ENCODE results near the gene GPI.
A peak's percentile ranks its signal among the peaks of the same experiment; 100 is the strongest.
"Not testable (repeated sequence)": the region's sequence is repeated elsewhere in the genome, so short reads cannot be mapped to it uniquely, and the experiment has no call there.

Gene GPI

GRCh38 chr19:34364830-34365462, at the start of gene GPI:
TSS of gene GPI (plus strand) at chr19:34365196. CDS start at chr19:34365267, 71 bp downstream.
- peak; percentile 75 for DNase-seq

- no peak for DNase-seq
Observed at GRCh38 chr19:34316247-34316646, 48.7 kb upstream of the GPI start.

- DNase-seq, result no peak
Observed at GRCh38 chr19:34316741-34317301, 48.2 kb upstream of the GPI start.

GRCh38 chr19:34317311-34317927, 47.6 kb upstream of the GPI start:
- DNase-seq, result no peak

- DNase-seq, result no peak
Observed at GRCh38 chr19:34319230-34319585, 45.8 kb upstream of the GPI start.

GRCh38 chr19:34319785-34320184, 45.2 kb upstream of the GPI start:
- DNase-seq, result no peak

GRCh38 chr19:34320277-34320676, 44.7 kb upstream of the GPI start:
- DNase-seq, result no peak

GRCh38 chr19:34321735-34322134, 43.3 kb upstream of the GPI start:
- no peak for DNase-seq

- DNase-seq, result no peak
Observed at GRCh38 chr19:34323433-34324204, 41.4 kb upstream of the GPI start.

GRCh38 chr19:34324320-34324719, 40.7 kb upstream of the GPI start:
- DNase-seq, result no peak

- DNase-seq, result no peak
Observed at GRCh38 chr19:34325181-34325580, 39.8 kb upstream of the GPI start.

- no peak for DNase-seq
Observed at GRCh38 chr19:34325981-34326787, 38.8 kb upstream of the GPI start.

- no peak for DNase-seq
Observed at GRCh38 chr19:34327851-34328250, 37.1 kb upstream of the GPI start.

- DNase-seq, result no peak
Observed at GRCh38 chr19:34328982-34329381, 36.0 kb upstream of the GPI start.

- DNase-seq, result no peak
Observed at GRCh38 chr19:34330116-34330515, 34.9 kb upstream of the GPI start.

GRCh38 chr19:34330596-34330995, 34.4 kb upstream of the GPI start:
- DNase-seq, result not testable (repeated sequence)

GRCh38 chr19:34331596-34331995, 33.4 kb upstream of the GPI start:
- not testable (repeated sequence) for DNase-seq

GRCh38 chr19:34332027-34332760, 32.8 kb upstream of the GPI start:
- no peak for DNase-seq

GRCh38 chr19:34335914-34336313, 29.1 kb upstream of the GPI start:
- no peak for DNase-seq

- DNase-seq, result no peak
Observed at GRCh38 chr19:34336781-34337271, 28.2 kb upstream of the GPI start.

GRCh38 chr19:34337739-34338138, 27.3 kb upstream of the GPI start:
- DNase-seq, result no peak
